Activated T-cell treated with anti-CD3 and anti-CD28 coated beads, Interleukin-2, amount 50 U/mL, for 72 hours (primary cell): Measurements from ENCODE around the gene FAM53B. TPM values are rescaled to one million over a fixed set of nuclear protein-coding genes. Genes with fewer than 3 reads are reported as not detected.

ENCODE experiments used
- ATAC-seq, 2 donors: fragments of 150-1000 bp; cut with Tn5 transposase; replicated peaks in 1 of 2; 2 replicates each; pipeline ENCODE4 v1.10.0; 2021; ENCODE audit warnings: moderate library complexity in 2 of 2, mild to moderate bottlenecking in 1 of 2
- DNase-seq, 2 donors: peaks; one replicate each; pipeline ENCODE4 v3.0.0; 2021 to 2022; ENCODE audit warnings: mixed read lengths in 1 of 2
- H3K27ac Mint-ChIP-seq: one replicate; pipeline ENCODE4 v1.8.0; 2022; ENCODE audit warnings: mild to moderate bottlenecking, moderate library complexity, mixed read lengths
- H3K27me3 Mint-ChIP-seq: one replicate; pipeline ENCODE4 v1.8.0; 2022; ENCODE audit warnings: low read depth, mixed read lengths
- H3K36me3 Mint-ChIP-seq, 2 donors: one replicate each; pipeline ENCODE4 v1.8.0; 2022; ENCODE audit warnings: mixed read lengths in 2 of 2, mild to moderate bottlenecking in 1 of 2; ENCODE audit not compliant: insufficient read depth in 2 of 2
- H3K4me1 Mint-ChIP-seq: one replicate; pipeline ENCODE4 v1.8.0; 2022; ENCODE audit warnings: low read depth, mixed read lengths
- H3K4me3 Mint-ChIP-seq, 2 donors: one replicate each; pipeline ENCODE4 v1.8.0; 2022; ENCODE audit warnings: mild to moderate bottlenecking in 2 of 2, mixed read lengths in 2 of 2, moderate library complexity in 2 of 2
- H3K9me3 Mint-ChIP-seq, 2 donors: one replicate each; pipeline ENCODE4 v1.8.0; 2022; ENCODE audit warnings: mixed read lengths in 2 of 2
- total RNA-seq, 2 donors: library from RNA; stranded (reverse); gene quantifications; one replicate each; pipeline ENCODE4 v1.2.3, GENCODE V29; 2022

Gene FAM53B
- total RNA-seq, 2 donors from 2014 or later: 30.0 to 37.7 TPM

DNA sequence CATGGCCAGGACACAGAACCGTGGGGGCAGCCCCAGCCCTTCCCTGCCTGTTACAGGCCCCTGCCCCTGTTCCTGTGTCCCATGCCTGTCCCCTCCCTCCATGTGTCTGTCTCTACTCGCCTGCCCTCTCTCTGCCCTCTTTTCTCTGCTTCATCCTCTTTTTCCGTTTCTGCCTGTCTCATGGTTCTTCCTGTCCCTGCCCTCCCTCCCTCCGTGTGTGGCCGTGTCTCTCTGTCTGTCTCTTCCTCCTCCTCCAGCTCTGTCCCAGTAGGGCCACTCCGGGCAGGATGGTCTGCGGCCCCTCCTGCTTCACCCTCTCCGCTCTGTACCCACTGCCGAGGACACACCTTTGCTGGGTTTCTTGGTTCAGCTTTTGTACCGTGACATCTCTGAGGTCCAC, 137.4 kb downstream of the FAM53B start:
- H3K9me3 Mint-ChIP-seq: no peaks in the 10 kb centered on the region
- peaks cover 9% of the 10 kb centered on the region for H3K4me1 Mint-ChIP-seq
- DNase-seq (no peak), ATAC-seq (no peak)
- no peak overlapping the region for H3K27ac Mint-ChIP-seq
- H3K27me3 Mint-ChIP-seq: no peaks in the 10 kb centered on the region
- no peak overlapping the region for H3K4me3 Mint-ChIP-seq
- no peaks in the 10 kb centered on the region for H3K36me3 Mint-ChIP-seq

DNA sequence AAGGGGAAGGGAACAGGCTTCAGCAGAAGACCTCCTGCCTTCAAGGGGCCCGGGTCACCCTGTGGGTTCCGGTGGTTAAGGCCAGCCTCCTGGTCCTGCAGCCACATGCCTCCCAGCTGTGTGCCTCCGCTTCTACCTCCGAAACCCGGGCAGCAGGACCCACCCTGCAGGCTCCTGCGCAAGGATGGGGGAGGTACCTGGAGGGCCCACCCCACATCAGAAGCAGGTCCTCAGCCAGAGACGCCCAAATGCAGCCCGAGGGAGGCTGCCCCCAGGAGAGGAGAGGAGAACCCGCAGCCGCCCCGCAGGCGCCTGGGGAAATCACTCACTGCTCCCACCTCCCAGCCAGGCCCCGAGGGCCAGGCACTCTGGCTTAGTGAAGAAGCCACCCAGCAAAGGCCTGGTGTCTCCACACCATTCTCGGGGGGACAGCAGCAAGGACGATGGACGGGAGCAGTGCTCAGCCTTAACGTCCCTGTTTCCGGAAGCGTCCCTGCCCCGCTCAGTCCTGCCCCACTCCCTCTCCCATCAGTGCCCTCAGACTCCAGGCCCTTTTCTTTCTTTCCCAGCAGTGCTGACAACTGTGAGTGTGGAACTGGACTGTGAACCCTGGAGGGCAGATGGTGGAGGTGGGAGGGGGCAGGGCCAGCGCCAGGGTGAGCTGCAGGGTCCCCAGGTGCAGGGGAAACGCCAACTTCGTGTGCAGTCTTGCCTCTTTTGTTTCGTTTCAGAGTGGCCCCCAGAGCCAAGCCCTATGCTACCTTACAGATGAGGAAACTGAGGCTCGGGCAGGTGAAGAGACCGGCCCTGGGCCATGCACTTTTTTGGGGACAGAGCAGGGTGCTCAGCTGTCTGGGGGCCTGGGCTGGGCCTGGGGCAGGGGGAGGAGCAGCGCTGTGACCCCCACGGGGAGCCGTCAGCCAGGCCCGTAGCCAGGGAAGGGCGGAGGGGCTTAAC, 138.0 kb downstream of the FAM53B start:
- H3K27ac Mint-ChIP-seq: no peak overlapping the region

DNA sequence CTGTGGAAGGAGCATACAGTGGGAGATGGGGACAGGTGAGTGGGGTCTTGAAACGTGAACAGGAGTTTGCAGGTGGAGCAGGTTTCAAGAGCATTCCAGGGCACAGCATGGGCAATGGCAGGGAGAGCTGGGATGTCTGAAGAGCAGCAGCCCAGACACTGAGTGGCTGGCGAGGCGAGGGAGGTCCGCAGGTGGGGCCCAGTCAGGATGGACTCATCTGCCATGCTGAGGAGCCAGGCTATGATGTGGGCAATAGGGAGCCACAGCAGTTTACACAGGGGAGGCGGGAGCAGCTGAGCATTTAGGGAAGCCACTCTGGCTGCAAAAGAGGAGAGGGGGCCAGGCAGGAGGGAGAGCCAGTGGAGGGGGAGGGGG, 138.7 kb downstream of the FAM53B start:
- Mint-ChIP-seq H3K4me1 (no peaks in the 10 kb centered on the region), H3K27ac (no peak overlapping the region), H3K27me3 (no peaks in the 10 kb centered on the region), H3K36me3 (no peaks in the 10 kb centered on the region), H3K9me3 (no peaks in the 10 kb centered on the region), H3K4me3 (no peak overlapping the region)
- DNase-seq (no peak), ATAC-seq (no peak)

More for the DNA sequence above, 138.0 kb downstream of the FAM53B start:
- H3K27me3 Mint-ChIP-seq: no peaks in the 10 kb centered on the region
- no peak overlapping the region for H3K4me3 Mint-ChIP-seq
- H3K36me3 Mint-ChIP-seq: no peaks in the 10 kb centered on the region
- H3K4me1 Mint-ChIP-seq: peaks cover 2% of the 10 kb centered on the region
- ATAC-seq (no peak), DNase-seq (no peak)
- H3K9me3 Mint-ChIP-seq: no peaks in the 10 kb centered on the region

DNA sequence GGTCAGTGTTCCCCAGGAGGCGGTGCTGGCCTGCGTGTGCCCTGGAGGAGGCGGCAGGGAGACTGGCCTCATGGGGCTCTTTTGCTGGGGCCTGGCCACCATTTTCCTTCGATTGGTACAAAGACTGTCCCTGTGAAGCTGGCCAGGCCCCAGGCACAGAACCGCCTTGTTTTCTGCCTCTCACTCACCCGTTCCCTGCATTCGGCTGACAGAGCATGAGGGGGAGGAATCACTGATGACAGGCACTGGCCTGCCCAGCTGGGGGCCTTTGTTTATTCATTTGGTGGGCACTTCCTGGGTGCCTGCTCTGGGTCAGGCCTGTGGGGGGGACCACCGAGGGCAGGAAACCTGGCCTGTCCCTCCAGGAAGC, 139.2 kb downstream of the FAM53B start:
- no peak for DNase-seq

DNA sequence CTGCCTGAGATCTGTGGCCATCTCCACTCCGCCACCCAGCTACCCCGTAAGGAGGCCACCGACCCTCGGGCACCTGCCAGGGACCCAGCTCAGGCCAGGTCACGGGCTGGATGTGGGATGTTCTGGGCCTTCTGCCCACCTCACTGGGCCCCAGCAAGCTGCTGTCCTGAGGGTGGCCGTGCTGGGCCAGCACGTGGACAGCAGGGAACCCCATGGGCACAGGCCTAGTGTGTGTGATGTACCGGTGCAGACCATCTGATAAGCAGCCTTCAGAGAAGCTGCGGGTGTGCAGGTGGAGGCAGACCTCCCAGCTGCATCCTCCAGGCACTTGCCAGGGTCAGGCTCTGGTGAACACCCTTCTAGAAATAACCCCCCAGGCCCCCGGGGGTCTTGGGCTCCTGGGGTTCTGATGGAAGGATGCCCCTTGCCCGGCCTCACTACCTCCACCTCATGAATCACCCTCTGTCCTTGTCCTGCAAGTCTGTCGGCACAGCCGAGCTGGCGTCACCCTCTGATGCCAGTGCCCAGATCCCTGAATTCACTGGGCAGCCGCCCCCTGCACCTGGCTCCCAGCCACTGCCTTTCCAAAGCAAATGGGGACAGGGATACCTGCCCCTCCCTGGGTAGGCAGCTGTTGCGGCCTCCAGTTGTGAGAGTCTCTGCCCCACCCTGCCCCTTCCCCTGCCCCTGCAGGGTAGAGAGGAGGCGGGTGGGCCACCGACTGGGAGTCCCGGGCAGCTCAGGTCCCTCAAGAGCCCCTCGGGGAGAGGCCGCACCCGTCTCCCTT, 139.8 kb downstream of the FAM53B start:
- Mint-ChIP-seq H3K27me3 (no peaks in the 10 kb centered on the region), H3K4me3 (no peak overlapping the region), H3K27ac (no peak overlapping the region), H3K9me3 (no peaks in the 10 kb centered on the region), H3K36me3 (no peaks in the 10 kb centered on the region), H3K4me1 (no peaks in the 10 kb centered on the region)
- no peak for DNase-seq
- ATAC-seq: no peak

More for the DNA sequence above, 139.2 kb downstream of the FAM53B start:
- no peaks in the 10 kb centered on the region for H3K36me3 Mint-ChIP-seq
- no peaks in the 10 kb centered on the region for H3K9me3 Mint-ChIP-seq
- ATAC-seq: no peak
- no peaks in the 10 kb centered on the region for H3K27me3 Mint-ChIP-seq
- H3K27ac Mint-ChIP-seq: no peak overlapping the region
- H3K4me3 Mint-ChIP-seq: no peak overlapping the region
- H3K4me1 Mint-ChIP-seq: no peaks in the 10 kb centered on the region

DNA sequence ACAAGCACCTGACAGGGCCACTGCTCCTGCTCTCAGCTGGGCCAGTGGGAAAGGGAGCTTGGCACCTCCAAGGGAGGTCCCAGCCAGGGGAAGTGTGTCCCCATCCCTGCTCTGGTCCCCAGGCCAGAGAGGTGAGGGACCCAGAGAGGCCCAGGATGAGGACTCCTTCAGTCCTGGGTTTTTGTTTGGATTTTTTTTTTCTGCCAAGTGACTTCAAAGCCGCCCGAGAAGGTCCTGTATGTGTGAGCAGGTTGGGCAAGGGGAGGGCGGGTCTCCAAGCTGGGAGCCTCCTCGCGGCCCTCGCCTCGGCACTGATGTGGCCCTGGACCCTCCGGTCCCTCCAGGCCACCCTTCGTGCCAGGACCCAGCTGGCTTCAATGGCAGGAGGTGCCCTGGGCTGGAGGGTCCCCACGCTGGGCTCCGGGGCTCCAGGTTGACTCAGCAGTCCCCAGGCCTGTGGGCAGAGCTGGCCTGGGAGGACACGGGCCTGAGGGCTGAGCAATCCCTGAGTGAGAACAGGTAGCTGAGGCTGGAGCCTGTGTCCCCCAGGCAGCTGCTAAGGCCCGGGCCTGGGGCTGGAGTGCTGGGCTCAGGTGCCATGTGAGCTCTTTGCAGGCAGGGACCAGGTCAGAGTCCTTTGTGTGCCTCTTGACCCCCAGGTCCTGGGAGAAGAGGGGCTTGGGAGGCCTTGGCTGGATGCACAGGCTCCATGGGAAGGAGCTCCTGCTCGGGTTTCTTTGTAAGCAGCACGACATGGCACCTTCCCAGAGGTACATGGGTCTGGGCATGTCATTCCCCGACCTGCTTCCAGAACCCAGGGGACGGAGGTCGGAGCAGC, 140.6 kb downstream of the FAM53B start:
- no peak overlapping the region for H3K27ac Mint-ChIP-seq
- H3K4me3 Mint-ChIP-seq: no peak overlapping the region
- no peaks in the 10 kb centered on the region for H3K27me3 Mint-ChIP-seq
- H3K4me1 Mint-ChIP-seq: no peaks in the 10 kb centered on the region
- no peaks in the 10 kb centered on the region for H3K9me3 Mint-ChIP-seq
- ATAC-seq: no peak
- DNase-seq: no peak
- no peaks in the 10 kb centered on the region for H3K36me3 Mint-ChIP-seq

DNA sequence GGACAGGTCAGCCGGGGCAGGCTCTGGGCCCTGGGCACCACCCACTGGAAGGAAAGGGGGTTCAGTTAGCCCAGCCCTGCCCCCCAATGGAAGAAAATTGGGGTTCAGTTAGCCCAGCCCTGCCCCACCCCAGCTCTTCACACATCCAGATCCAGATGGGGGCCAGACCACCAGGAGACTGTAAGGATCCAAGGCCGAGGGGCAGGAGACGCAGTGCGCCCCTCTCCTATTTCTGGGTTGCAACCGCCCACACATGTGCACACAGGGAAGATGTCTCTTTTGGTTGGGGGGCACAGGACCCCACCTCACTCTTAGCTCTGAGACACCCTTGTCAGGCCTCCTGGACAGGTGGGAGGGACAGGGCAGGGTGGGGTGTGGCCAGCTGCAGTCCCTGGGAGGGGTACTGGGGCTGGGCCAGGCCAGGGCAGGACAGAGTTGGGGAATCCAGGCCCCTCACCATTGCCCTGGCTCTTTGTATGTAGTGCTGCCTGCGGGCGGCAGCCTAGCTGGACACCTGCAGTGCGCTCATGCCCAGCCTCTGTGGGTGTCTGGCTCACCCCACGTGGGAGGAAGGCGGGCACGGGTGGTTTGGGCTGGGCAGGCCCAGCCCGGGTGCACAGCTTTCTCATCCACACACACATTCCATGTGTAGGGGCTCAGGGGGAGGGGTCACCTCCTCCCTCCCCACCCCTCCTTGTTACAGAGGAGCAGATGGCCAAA, 141.4 kb downstream of the FAM53B start:
- no peak for ATAC-seq

DNA sequence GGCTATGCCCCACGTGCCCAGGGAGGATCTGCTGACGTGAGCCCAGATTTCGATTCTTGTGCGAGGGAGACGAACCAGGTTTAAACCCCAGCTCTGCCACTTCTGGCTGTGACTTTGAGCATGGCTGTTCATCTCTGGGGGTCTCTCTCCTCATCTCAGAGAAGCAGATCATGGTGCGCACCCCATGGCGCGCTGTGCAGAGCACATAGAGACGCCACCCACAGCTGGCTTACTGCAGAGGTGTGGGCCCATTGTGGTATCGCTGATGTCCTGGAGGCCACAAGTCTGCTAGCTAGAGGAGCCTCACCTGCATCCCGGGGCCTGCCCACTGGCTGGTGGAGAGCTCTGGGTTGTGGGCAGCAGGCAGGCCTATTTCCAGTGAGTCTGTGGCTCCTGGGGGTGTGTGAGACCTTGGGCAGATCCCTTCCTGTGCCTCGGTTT, 142.0 kb downstream of the FAM53B start:
- no peak for DNase-seq
- no peak overlapping the region for H3K27ac Mint-ChIP-seq
- no peaks in the 10 kb centered on the region for H3K27me3 Mint-ChIP-seq
- H3K4me1 Mint-ChIP-seq: no peaks in the 10 kb centered on the region
- no peak for ATAC-seq
- H3K9me3 Mint-ChIP-seq: no peaks in the 10 kb centered on the region
- H3K36me3 Mint-ChIP-seq: no peaks in the 10 kb centered on the region
- no peak overlapping the region for H3K4me3 Mint-ChIP-seq

More for the DNA sequence above, 141.4 kb downstream of the FAM53B start:
- Mint-ChIP-seq H3K27ac (no peak overlapping the region), H3K9me3 (no peaks in the 10 kb centered on the region), H3K36me3 (no peaks in the 10 kb centered on the region), H3K4me1 (no peaks in the 10 kb centered on the region), H3K27me3 (no peaks in the 10 kb centered on the region), H3K4me3 (no peak overlapping the region)
- DNase-seq: no peak

DNA sequence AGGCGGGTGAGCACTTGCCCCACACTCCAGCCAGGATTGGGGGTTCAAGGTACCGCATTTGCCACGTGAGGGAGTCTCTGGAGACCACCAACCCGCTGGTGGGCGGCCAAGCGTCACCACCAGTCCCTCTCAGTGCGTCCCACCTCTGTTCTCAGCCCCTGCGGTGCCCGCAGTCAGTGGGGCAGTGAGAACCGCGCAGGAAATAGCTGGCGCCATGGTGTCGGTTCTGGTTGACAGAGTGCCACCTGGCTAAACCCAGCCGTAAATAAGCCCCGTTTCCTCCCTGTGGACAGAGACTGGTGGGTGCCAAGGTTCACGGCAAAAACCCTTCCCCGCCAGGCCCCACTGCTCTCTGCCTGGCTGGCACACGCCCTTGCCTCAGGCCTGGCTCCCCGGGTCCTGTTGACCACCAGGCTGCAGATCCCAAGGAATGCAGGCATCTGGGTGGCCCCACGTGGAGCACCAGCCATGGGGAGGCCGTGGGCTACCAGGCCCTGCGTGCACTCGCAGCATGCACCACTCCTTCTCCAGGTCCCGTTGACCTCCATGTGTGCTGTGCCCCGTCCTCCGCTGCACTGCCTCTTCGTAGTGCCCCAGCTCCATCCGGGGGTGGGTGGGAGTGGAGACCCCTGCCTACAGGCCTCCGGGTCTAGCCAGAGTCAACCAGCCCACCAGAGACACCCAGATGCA, 142.6 kb downstream of the FAM53B start:
- Mint-ChIP-seq H3K4me3 (no peak overlapping the region), H3K27ac (no peak overlapping the region), H3K27me3 (no peaks in the 10 kb centered on the region), H3K4me1 (no peaks in the 10 kb centered on the region), H3K36me3 (no peaks in the 10 kb centered on the region), H3K9me3 (no peaks in the 10 kb centered on the region)
- DNase-seq (no peak), ATAC-seq (no peak)

DNA sequence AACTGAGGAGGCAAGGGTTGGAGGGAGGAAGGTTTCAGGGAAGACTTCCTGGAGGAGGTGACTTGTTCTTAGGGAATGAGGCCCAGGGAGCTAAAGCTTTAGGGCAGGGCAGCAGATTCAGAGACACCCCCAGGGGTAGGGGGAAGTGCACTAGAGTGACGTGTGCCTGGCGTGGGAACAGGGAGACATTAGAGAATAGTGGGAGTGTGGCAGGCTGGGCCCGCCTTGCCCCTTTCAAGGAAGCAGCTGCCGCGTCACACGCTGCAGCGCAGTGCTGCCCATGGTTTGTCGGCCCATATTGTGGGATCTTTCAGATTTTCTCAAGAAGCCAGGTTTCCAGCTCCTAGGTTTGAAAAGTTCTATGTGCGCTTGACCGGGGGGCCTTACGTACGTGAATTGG, 143.2 kb downstream of the FAM53B start:
- no peak for DNase-seq
- Mint-ChIP-seq H3K27ac (no peak overlapping the region), H3K27me3 (no peaks in the 10 kb centered on the region), H3K4me1 (no peaks in the 10 kb centered on the region), H3K9me3 (no peaks in the 10 kb centered on the region), H3K36me3 (no peaks in the 10 kb centered on the region), H3K4me3 (no peak overlapping the region)
- no peak for ATAC-seq

DNA sequence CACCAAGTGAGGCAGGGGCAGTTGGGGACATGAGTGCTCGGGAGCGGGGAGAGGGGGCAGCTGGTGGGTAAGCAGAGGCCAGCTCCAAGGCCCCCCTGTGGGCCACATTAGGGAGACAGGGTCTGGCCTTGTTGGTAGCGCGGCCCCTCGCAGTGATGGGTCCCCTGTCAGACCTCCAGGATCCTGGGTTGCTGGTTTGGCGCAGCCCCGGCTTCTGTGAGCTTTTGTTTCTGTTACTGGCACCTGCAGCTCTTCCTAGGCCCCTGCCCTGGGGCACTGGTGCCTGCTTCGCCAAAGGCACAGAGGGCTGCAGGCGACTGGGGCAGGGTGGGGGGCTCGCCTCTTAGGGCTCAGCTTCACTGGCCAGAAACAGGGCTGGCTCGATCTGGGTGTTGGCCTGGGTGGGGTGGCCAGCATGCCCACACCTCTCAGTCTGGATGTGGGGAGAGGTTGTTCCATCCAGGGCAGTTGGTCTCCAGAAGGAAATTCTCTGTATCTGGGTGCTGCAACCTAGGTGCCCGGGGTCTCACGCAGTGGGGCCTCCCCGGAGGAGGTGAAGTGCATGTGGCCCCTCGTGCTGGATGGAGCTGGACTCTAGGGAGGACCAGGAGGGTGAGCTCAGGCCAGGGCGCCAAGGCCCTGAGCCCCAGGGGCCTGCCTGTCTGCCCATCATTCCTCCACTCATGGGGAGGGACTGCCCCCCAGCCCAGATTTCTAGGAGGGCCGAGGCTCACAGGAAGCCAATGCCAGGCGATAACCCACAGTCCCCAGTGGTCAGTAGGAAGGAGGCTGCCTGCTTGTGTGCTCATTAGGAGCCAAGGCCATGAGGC, 143.9 kb downstream of the FAM53B start:
- no peak for ATAC-seq
- no peaks in the 10 kb centered on the region for H3K36me3 Mint-ChIP-seq

More for the DNA sequence above, 143.9 kb downstream of the FAM53B start:
- no peak for DNase-seq
- H3K9me3 Mint-ChIP-seq: no peaks in the 10 kb centered on the region
- H3K27ac Mint-ChIP-seq: no peak overlapping the region
- no peaks in the 10 kb centered on the region for H3K4me1 Mint-ChIP-seq
- no peaks in the 10 kb centered on the region for H3K27me3 Mint-ChIP-seq
- H3K4me3 Mint-ChIP-seq: no peak overlapping the region
